Breast epithelium (tissue), 4 donors: ENCODE results near the gene ACIN1. TPM values are rescaled to one million over a fixed set of nuclear protein-coding genes. Genes with fewer than 3 reads are reported as not detected.
A peak's percentile ranks its signal among the peaks of the same experiment; 100 is the strongest.

Experiments
- DNase-seq, 2 donors: peaks; one replicate each; pipeline ENCODE4 v3.0.0-alpha.2; 2019; ENCODE audit warnings: low spot score in 2 of 2
- H3K27ac ChIP-seq, 2 donors: fragments of 200-600 bp; sonication (generic) in 1 of 2; one replicate each; pipeline ENCODE4 v1.5.1; 2016 to 2019; ENCODE audit warnings: mild to moderate bottlenecking in 1 of 2
- H3K27me3 ChIP-seq, 2 donors: fragments of 200-600 bp; sonication (generic) in 1 of 2; one replicate each; pipeline versions ENCODE4 v1.5.1 to v1.6.0; 2017 to 2019; ENCODE audit warnings: control low read depth in 1 of 2, mild to moderate bottlenecking in 1 of 2
- H3K36me3 ChIP-seq: fragments of 200-600 bp; one replicate; pipeline ENCODE4 v1.5.1; 2019
- H3K4me1 ChIP-seq, 2 donors: fragments of 200-600 bp; sonication (generic); one replicate each; pipeline ENCODE4 v1.5.1; 2016 to 2019; ENCODE audit warnings: control low read depth in 1 of 2
- H3K4me3 ChIP-seq, 3 donors: fragments of 200-600 bp; sonication (generic); 1 replicate in 2 of 3; 2 replicates in 1 of 3; pipeline ENCODE4 v1.5.1; 2016 to 2019; ENCODE audit warnings: mild to moderate bottlenecking in 3 of 3, moderate library complexity in 2 of 3
- H3K9me3 ChIP-seq, 2 donors: fragments of 200-600 bp; sonication (generic) in 1 of 2; one replicate each; pipeline ENCODE4 v1.5.1; 2016 to 2019; ENCODE audit warnings: control low read depth in 1 of 2
- CTCF ChIP-seq, 3 donors: fragments of 450-650 bp; IDR thresholded peaks; one replicate each; pipeline ENCODE4 v1.5.1; 2016 to 2017; ENCODE audit warnings: antibody characterized with exemption in 3 of 3, mild to moderate bottlenecking in 3 of 3, moderate library complexity in 3 of 3
- POLR2A ChIP-seq: fragments of 450-650 bp; IDR thresholded peaks from one replicate; pipeline ENCODE4 v1.6.1; 2016; ENCODE audit warnings: antibody characterized with exemption, mild to moderate bottlenecking, moderate library complexity
- POLR2AphosphoS5 ChIP-seq, 3 donors: sonication (generic); formaldehyde crosslinking; IDR thresholded peaks; one replicate each; pipeline ENCODE4 v1.6.1; 2017; ENCODE audit warnings: antibody characterized with exemption in 3 of 3
- intact Hi-C: fragments of 100-400 bp; cut with DNase I; formaldehyde crosslinking; loops from one replicate; pipeline ENCODE4 v1.15.1; 2023; ENCODE audit warnings: low total_unique reads
- total RNA-seq, 3 donors: library from RNA; depleted of rRNA; stranded (reverse); fragments of >200 nt; gene quantifications; one replicate each; pipeline ENCODE4 v1.1.0, GENCODE V29; 2016

The ACIN1 gene
- total RNA-seq, 3 donors from 2014 or later = 106 to 151 (median 145) TPM

GRCh38 chr14:23139874-23140273, 44.9 kb upstream of the ACIN1 start:
- Histone ChIP-seq H3K4me1 (peaks cover 5 to 21% of the 10 kb centered on the region in 2 donors), H3K4me3 (no peak overlapping the region), H3K36me3 (no peaks in the 10 kb centered on the region), H3K27me3 (no peaks in the 10 kb centered on the region), H3K27ac (no peak overlapping the region), H3K9me3 (no peaks in the 10 kb centered on the region)
- intact Hi-C loops = no loop called here
- no peak for DNase-seq
- TF ChIP-seq POLR2AphosphoS5 (IDR thresholded peaks at IDR 0.05) (no peak), POLR2A (no peak), CTCF (IDR thresholded peaks at IDR 0.05) (no peak)

- H3K27ac ChIP-seq = peak overlapping the region; percentile 58 to 76
- H3K27me3 ChIP-seq = no peaks in the 10 kb centered on the region
- no peaks in the 10 kb centered on the region for H3K9me3 ChIP-seq
- no peak for TF ChIP-seq POLR2A
- no peak for TF ChIP-seq POLR2AphosphoS5 (IDR thresholded peaks at IDR 0.05)
- no peak for TF ChIP-seq CTCF (IDR thresholded peaks at IDR 0.05)
- H3K4me3 ChIP-seq = no peak overlapping the region
- H3K4me1 ChIP-seq = peaks cover 5 to 21% of the 10 kb centered on the region in 2 donors
- no peaks in the 10 kb centered on the region for H3K36me3 ChIP-seq
- intact Hi-C loops = no loop called here
- DNase-seq = no peak
Measured at GRCh38 chr14:23137813-23138535, 43.0 kb upstream of the ACIN1 start.

GRCh38 chr14:23137192-23137812, 42.4 kb upstream of the ACIN1 start:
- Histone ChIP-seq H3K27ac (peak overlapping the region; percentile 58 to 76), H3K4me1 (peaks cover 3 to 17% of the 10 kb centered on the region in 2 donors), H3K27me3 (no peaks in the 10 kb centered on the region), H3K9me3 (no peaks in the 10 kb centered on the region), H3K4me3 (no peak overlapping the region), H3K36me3 (no peaks in the 10 kb centered on the region)
- TF ChIP-seq POLR2A (no peak), POLR2AphosphoS5 (IDR thresholded peaks at IDR 0.05) (no peak), CTCF (IDR thresholded peaks at IDR 0.05) (no peak)
- intact Hi-C loops = no loop called here
- DNase-seq = peak; percentile 71 to 75

- H3K4me3 ChIP-seq = no peak overlapping the region
- peak overlapping the region; percentile 58 to 76 for H3K27ac ChIP-seq
- no peak for DNase-seq
- intact Hi-C loops = no loop called here
- H3K36me3 ChIP-seq = no peaks in the 10 kb centered on the region
- no peaks in the 10 kb centered on the region for H3K27me3 ChIP-seq
- no peaks in the 10 kb centered on the region for H3K9me3 ChIP-seq
- TF ChIP-seq POLR2AphosphoS5 (IDR thresholded peaks at IDR 0.05) = no peak
- TF ChIP-seq CTCF (IDR thresholded peaks at IDR 0.05) = no peak
- no peak for TF ChIP-seq POLR2A
- peaks cover 3 to 12% of the 10 kb centered on the region in 2 donors for H3K4me1 ChIP-seq
Measured at GRCh38 chr14:23136566-23137133, 41.7 kb upstream of the ACIN1 start.

DNA sequence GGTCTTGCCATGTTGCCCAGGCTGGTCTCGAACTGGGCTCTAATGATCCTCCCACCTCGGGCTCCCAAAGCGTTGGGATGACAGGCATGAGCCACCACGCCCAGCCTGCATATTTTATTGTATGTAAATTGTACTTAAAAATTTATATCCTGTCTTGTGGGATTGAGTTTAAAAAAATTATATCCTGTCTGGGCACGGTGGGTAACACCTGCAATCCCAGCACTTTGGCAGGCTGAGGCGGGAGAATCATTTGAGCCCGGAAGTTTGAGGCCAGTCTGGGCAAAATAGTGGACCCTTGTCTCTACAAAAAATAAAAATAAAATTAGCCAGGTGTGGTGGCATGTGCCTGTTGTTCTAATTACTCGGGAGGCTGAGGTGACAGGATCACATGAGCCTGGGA, 38.0 kb upstream of the ACIN1 start:
- no peak for TF ChIP-seq POLR2A
- TF ChIP-seq POLR2AphosphoS5 (IDR thresholded peaks at IDR 0.05) = no peak
- no peak for TF ChIP-seq CTCF (IDR thresholded peaks at IDR 0.05)
- intact Hi-C loops = no loop called here
- Histone ChIP-seq H3K4me3 (no peak overlapping the region), H3K27ac (no peak overlapping the region), H3K36me3 (no peaks in the 10 kb centered on the region), H3K4me1 (peaks cover 6 to 10% of the 10 kb centered on the region in 2 donors), H3K27me3 (no peaks in the 10 kb centered on the region), H3K9me3 (no peaks in the 10 kb centered on the region)
- no peak for DNase-seq
